Endothelial cell of hepatic sinusoid (primary cell): ENCODE data around the gene KRTAP21-1.
"Not testable (repeated sequence)": the region's sequence is repeated elsewhere in the genome, so short reads cannot be mapped to it uniquely, and the experiment has no call there.

Source experiments
- in situ Hi-C: cut with HindIII; loops from 2 replicates; pipeline ENCODE4 v1.10.0; 2017; ENCODE audit warnings: low sequenced_read_pairs

The KRTAP21-1 gene

GRCh38 chr21:30755328-30755727 lies at the start of gene KRTAP21-1:
TSS of gene KRTAP21-1 (minus strand) at chr21:30755428. CDS start at chr21:30755378, 50 bp downstream.
- in situ Hi-C loops = not testable (repeated sequence)

DNA sequence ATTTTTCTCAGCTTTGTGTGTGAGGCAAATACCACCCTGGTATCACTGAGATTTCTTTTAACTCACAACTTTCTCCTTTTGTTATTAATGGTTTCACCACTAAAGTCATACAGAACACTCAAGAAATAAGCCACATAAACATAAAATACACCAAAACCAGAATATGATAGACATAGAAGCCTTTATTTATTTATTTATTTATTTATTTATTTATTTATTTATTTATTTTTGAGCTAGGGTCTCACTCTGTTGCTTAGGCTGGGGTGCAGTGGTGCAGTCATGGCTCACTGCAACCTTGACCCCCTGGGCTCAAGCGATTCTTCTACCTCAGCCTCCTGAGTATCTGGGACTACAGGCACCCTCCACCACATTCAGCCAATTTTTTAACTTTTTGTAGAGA lies 45.4 kb upstream of the KRTAP21-1 start:
- in situ Hi-C loops = no loop called here

DNA sequence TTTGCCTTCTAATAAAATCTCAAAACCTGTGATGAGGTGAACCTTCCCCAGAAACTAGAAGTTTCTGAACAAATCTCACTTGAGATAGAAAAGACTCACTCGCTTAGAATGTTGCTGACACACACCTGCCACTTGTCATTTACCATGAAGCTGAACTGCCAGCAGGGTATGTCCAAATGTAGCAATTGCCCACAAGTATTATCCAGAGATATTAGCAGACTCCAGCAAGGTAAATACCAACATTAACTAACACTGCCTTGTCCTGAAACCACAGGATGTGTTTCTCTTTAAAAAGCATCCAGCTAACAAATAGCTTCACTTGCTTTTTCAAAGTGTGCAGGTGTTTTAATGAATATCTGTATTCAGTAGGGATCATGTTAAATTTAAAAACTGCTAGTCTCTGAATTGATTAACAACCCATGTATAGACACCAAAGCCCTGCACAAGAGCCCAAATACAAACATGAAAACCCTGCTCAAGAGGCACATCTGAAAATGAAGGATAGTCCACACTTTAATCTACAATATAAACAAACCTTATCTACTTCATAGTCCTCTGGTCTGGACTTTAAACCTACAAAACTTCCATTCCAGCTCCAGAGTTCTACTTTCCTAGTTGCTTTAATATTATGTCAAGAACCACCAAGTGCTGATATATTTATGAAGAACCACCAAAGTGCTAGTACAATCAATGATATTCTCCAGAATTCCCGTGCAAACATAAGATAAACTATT lies 38.5 kb upstream of the KRTAP21-1 start:
- in situ Hi-C loops = no loop called here

DNA sequence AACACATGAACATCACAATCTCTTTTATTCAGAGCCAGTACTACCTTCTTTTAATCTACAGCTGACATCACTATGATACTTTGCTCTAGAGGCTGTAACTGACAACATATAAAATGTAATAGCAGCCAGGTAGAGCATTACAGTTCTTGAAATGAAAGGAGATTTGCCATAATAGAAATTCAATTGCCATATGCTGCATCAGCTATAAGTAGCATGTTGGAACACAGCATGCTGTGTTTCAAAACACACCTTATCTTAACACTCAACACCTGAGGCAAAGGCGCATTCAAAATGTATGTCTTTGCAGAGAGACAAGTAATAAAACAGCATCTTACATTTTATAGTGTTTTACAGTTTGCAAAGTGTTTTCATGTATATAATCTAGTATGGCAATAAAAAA lies 24.0 kb upstream of the KRTAP21-1 start:
- in situ Hi-C loops = no loop called here

DNA sequence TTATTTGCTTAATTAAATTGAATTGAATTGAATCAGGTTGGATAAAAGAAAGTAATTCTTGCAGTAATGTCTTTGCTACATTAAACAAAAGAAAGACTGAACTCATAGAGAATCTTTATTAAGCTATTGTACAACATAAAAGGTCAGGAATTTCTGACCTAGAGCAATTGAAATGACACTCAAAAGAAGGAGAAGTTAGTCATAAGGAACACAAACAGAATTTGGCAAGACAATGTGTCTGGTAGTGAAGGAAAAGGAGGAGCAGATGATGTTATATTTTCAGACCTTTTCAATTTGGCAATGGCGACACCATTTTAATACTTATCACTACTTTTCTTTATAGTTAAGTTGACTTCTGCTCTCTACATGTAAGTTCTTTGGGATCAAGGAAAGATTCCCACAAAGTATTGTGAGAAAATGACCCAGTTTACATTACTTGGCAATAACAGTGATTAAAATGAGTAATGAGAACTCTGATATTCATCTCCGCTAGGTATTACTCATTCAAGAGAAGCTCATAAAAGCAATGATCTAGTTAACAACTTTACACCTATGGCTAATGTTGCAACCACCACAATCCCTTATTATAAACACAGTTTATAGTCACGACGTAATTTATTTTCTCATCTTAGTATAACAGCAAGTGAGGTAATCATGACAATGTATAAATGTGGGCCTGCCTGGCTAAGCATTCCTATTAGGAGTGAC lies 14.7 kb upstream of the KRTAP21-1 start:
- in situ Hi-C loops = no loop called here

- in situ Hi-C loops = no loop called here
Measured at GRCh38 chr21:30760776-30761175, 5.5 kb upstream of the KRTAP21-1 start.

GRCh38 chr21:30758306-30758705 lies 3.1 kb upstream of the KRTAP21-1 start:
- in situ Hi-C loops = no loop called here

- in situ Hi-C loops = no loop called here
Measured at GRCh38 chr21:30747159-30747558, 8.1 kb downstream of the KRTAP21-1 start, which contains the start of gene KRTAP21-2. TSS of gene KRTAP21-2 (minus strand) at chr21:30747259. CDS start at chr21:30747202, 57 bp downstream.

- in situ Hi-C loops = no loop called here
Measured at GRCh38 chr21:30740462-30740861, 14.8 kb downstream of the KRTAP21-1 start.

GRCh38 chr21:30733026-30733425 lies 22.2 kb downstream of the KRTAP21-1 start:
- in situ Hi-C loops = no loop called here

DNA sequence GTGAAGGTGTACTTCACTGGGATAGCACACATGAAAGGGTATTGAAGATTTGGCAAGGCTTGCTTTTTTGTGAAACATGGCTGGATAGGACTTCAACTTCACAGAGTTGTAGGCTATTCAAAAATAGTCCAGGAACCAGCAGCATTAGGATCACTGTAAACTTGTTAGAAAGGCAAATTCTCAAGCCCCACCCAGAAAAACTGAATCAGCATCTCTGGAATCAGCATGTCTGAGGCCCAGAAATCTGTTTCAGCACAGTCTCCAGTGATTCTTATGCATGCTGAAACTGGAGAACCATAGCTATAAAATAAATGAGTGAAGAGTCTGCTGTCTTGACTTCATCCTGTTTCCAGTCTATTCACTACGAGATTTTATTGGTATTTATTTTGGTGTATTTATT lies 28.5 kb downstream of the KRTAP21-1 start:
- in situ Hi-C loops = no loop called here

DNA sequence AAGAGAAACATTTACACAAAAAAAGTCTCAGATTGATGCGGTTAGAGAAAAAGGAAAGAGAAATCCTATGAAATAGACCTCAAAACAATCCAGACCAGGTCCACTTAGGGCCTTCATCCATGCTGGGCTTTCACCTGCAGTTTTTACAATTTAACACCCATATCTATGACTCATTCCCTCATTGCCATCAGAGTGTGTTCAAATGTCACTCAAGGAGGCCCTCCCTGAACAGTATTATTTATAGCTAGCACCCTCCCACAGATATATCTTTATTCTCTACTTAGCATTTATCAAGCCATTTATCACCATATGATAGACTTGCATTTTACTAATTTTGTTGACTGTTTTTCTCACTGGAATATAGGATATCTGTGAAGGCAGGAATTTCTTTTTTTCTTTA lies 35.8 kb downstream of the KRTAP21-1 start:
- in situ Hi-C loops = no loop called here

DNA sequence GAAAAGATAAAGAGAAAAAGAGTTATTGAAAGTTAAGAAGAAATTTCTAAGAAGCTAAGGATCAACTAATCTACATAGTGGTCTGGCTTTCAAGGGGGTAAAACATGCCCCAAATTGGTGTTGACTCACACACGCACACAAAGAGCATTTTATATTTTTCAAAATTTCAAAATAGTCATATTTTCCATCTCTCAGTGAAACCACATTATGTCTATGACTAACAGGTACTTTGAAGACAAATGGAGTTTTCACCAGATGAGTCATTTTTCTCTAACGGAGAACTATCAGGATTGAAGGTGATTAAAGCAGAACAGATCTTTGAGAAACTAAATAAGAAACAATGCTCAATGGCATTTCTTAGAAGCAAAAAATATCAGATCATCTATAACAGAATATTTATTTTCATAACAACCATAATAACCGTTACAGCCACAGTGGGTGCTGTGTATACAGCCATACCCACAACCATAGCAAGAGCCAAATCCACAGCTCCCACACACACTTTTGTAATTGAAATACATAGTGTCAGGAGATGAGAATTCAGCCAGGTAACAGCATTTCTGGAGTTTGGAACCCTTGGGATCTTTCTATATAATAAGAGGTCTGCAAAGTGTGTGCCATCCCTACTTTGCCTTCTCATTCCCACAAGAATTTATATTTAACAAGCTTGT lies 36.9 kb downstream of the KRTAP21-1 start, which contains the start of gene KRTAP21-3:
Gene KRTAP21-3, minus strand, starts transcription at position 539 of the 671 bp plus-strand sequence. Its CDS starts 18 bp downstream, at position 521.
- in situ Hi-C loops = no loop called here

GRCh38 chr21:30717105-30717504 lies 38.1 kb downstream of the KRTAP21-1 start:
- in situ Hi-C loops = no loop called here

DNA sequence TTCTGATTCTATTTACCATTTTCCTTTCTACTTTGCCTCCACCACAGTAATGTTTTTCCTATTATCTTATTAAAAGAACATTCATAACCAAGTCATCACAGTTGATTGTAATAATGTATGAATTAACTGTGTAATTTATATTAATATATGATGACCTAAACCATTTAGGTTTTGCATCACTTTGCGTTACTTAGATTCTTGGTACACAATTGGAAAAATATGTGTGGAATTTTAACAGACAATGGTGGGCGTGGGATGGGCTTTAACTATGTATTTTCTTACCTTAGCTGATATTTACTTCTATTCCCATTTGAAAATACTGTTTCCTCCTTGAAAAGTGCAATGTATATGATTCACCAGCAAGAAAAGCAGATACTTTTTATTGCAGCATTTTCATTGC lies 40.3 kb downstream of the KRTAP21-1 start:
- in situ Hi-C loops = no loop called here

DNA sequence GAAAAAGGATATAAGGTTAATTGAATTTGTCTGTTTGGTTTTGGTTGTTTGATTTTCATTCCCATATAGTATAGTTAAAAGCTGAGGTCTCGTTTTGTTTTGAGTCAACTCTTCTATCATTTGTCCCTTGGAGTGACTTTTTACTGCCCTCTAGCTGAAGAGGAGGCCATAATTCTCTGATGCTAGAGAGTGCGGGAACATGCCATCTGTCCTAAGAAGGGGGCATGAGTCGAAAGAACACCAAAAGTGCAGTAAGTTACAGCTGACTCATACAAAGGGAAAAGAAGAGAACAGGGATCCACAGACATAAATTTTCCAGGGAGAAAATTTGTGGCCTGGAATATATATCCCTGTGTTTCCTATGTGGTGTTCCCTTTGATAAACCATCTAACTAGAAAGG lies 40.8 kb downstream of the KRTAP21-1 start:
- in situ Hi-C loops = no loop called here

GRCh38 chr21:30713766-30714165 lies 41.5 kb downstream of the KRTAP21-1 start:
- in situ Hi-C loops = no loop called here

- in situ Hi-C loops = no loop called here
Measured at GRCh38 chr21:30710499-30710898, 44.7 kb downstream of the KRTAP21-1 start.

- in situ Hi-C loops = no loop called here
Measured at GRCh38 chr21:30707409-30707808, 47.8 kb downstream of the KRTAP21-1 start.
